HepG2 (cell line): ENCODE measurements around the gene CYP19A1. TPM values are rescaled to one million over a fixed set of nuclear protein-coding genes. Genes with fewer than 3 reads are reported as not detected.

Experiments used
- ATAC-seq: fragments of 200-7000 bp; cut with Tn5 transposase; 3 replicates; pipeline ENCODE4 v1.9.1; 2020; ENCODE audit warnings: mild to moderate bottlenecking, moderate library complexity
- BruUV-seq: library from RNA; stranded (reverse); fragments of 400-500 nt; replicated peaks from 2 replicates; lab custom pipeline; 2021; lab: Mats Ljungman, UMichigan
- CTCF ChIA-PET: fragments of 300-600 bp; formaldehyde crosslinking; extraction: SDS; loops from one replicate; lab custom pipeline; 2021; ENCODE audit warnings: low total read pairs, inconsistent platforms, low intra/inter-chr PET ratio; lab: Yijun Ruan, JAX
- POLR2A ChIA-PET: fragments of 350-600 bp; sonication (Branson Sonifier 250); formaldehyde crosslinking; loops from one replicate; lab custom pipeline; 2020; ENCODE audit warnings: antibody characterized with exemption, inconsistent platforms; lab: Yijun Ruan, JAX
- DNase-seq: peaks from one replicate; pipeline ENCODE4 v3.0.0-alpha.2; 2015; ENCODE audit warnings: low spot score
- FAIRE-seq: peaks from 3 replicates; lab custom pipeline; 2011; peaks lifted over from hg19 to GRCh38; lab: Jason Lieb, UNC
- H2AFZ ChIP-seq: one replicate; pipeline ENCODE4 v1.6.1; 2011; ENCODE audit warnings: low read length, inconsistent platforms
- H3K27ac ChIP-seq: fragments of 300-600 bp; 3 replicates; pipeline ENCODE4 v1.8.0; 2011; ENCODE audit warnings: mixed run types, mild to moderate bottlenecking, mixed read lengths, low read length, inconsistent platforms; ENCODE audit not compliant: insufficient read depth; ENCODE audit errors: extremely low read length
- H3K27me3 ChIP-seq, 2 experiments: fragments of 200-600 bp in 1 of 2; 2 replicates in 1 of 2; 3 replicates in 1 of 2; pipeline versions ENCODE4 v1.6.0 to v1.8.0; 2011; ENCODE audit warnings: low read length in 2 of 2, mild to moderate bottlenecking in 2 of 2, moderate library complexity in 2 of 2, inconsistent platforms in 1 of 2; ENCODE audit not compliant: insufficient read depth in 2 of 2, control insufficient read depth in 1 of 2
- H3K36me3 ChIP-seq, 2 experiments: fragments of 200-600 bp in 1 of 2; replicated peaks in 1 of 2; 2 replicates in 1 of 2; 3 replicates in 1 of 2; pipeline versions ENCODE4 v1.5.1 to v1.8.0; 2011; ENCODE audit warnings: low read length in 2 of 2, inconsistent platforms in 1 of 2; ENCODE audit not compliant: insufficient read depth in 2 of 2, control insufficient read depth in 1 of 2
- H3K4me1 ChIP-seq: 2 replicates; pipeline ENCODE4 v1.5.1; 2012; ENCODE audit warnings: low read length, inconsistent platforms; ENCODE audit not compliant: insufficient read depth
- H3K4me2 ChIP-seq: 2 replicates; pipeline ENCODE4 v1.6.0; 2011; ENCODE audit warnings: low read depth, low read length, inconsistent platforms
- H3K4me3 ChIP-seq, 3 experiments: fragments of 200-600 bp in 1 of 3; sonication (generic), shearing (Covaris generic) in 1 of 3; replicated peaks in 1 of 3; 2 replicates each; pipeline ENCODE4 v1.5.1; 2011 to 2016; ENCODE audit warnings: low read length in 3 of 3, inconsistent platforms in 2 of 3, low read depth in 2 of 3, mild to moderate bottlenecking in 2 of 3, control low read depth in 1 of 3, mixed read lengths in 1 of 3; ENCODE audit not compliant: insufficient read depth in 1 of 3
- H3K79me2 ChIP-seq: one replicate; pipeline ENCODE4 v1.6.1; 2011; ENCODE audit warnings: low read length, inconsistent platforms; ENCODE audit not compliant: insufficient read depth
- H3K9ac ChIP-seq: 2 replicates; pipeline ENCODE4 v1.6.0; 2011; ENCODE audit warnings: mild to moderate bottlenecking, low read depth, low read length, inconsistent platforms; ENCODE audit not compliant: insufficient read depth
- H3K9me3 ChIP-seq: 2 replicates; pipeline ENCODE4 v1.5.1; 2012; ENCODE audit warnings: mild to moderate bottlenecking, low read length
- H4K20me1 ChIP-seq: 2 replicates; pipeline ENCODE4 v1.6.0; 2011; ENCODE audit warnings: inconsistent platforms, mild to moderate bottlenecking, low read length, moderate library complexity; ENCODE audit not compliant: insufficient read depth
- AHR ChIP-seq: IDR thresholded peaks from 2 replicates; pipeline ENCODE4 v1.6.1; 2018; ENCODE audit warnings: missing genetic modification reagents, missing compliant biosample characterization
- CSRNP1 ChIP-seq: sonication (generic); formaldehyde crosslinking; IDR thresholded peaks from 2 replicates; pipeline ENCODE4 v1.8.1; 2023; ENCODE audit warnings: mild to moderate bottlenecking, missing genetic modification reagents
- EED ChIP-seq: sonication (generic); formaldehyde crosslinking; IDR thresholded peaks from 2 replicates; pipeline ENCODE4 v1.5.0; 2020; ENCODE audit warnings: mild to moderate bottlenecking, missing genetic modification reagents
- PLRG1 ChIP-seq: fragments of 450-650 bp; conservative IDR thresholded peaks from 2 replicates; pipeline ENCODE4 v1.6.1; 2016
- RBM22 ChIP-seq: fragments of 200-400 bp; formaldehyde crosslinking; optimal IDR thresholded peaks from 2 replicates; pipeline ENCODE3; 2017; ENCODE audit warnings: mild to moderate bottlenecking, low read length, moderate library complexity
- SNAI1 ChIP-seq: sonication (generic); formaldehyde crosslinking; IDR thresholded peaks from 2 replicates; pipeline ENCODE4 v1.5.0; 2020; ENCODE audit warnings: mild to moderate bottlenecking, missing genetic modification reagents, borderline replicate concordance
- TAF1 ChIP-seq: sonication (generic); formaldehyde crosslinking; IDR thresholded peaks from 2 replicates; pipeline ENCODE4 v1.4.0; 2020; ENCODE audit warnings: missing genetic modification reagents
- YY1 ChIP-seq: IDR thresholded peaks from 2 replicates; pipeline ENCODE4 v1.6.1; 2011; ENCODE audit warnings: low read length, low read depth, moderate library complexity, mild to moderate bottlenecking; ENCODE audit not compliant: insufficient read depth, insufficient replicate concordance
- ZBTB44 ChIP-seq: sonication (generic); formaldehyde crosslinking; IDR thresholded peaks from 2 replicates; pipeline ENCODE4 v1.4.0; 2020; ENCODE audit warnings: missing genetic modification reagents
- ZIK1 ChIP-seq: sonication (generic); formaldehyde crosslinking; IDR thresholded peaks from 2 replicates; pipeline ENCODE4 v1.5.0; 2020; ENCODE audit warnings: mild to moderate bottlenecking, low read depth, missing genetic modification reagents, borderline replicate concordance
- ZNF124 ChIP-seq: sonication (generic); formaldehyde crosslinking; IDR thresholded peaks from 2 replicates; pipeline ENCODE4 v1.4.0; 2020; ENCODE audit warnings: missing genetic modification reagents
- ZNF3 ChIP-seq: IDR thresholded peaks from 2 replicates; pipeline ENCODE4 v1.7.0; 2017; ENCODE audit warnings: inconsistent platforms
- ZNF468 ChIP-seq: sonication (generic); formaldehyde crosslinking; IDR thresholded peaks from 2 replicates; pipeline ENCODE4 v1.8.0; 2022; ENCODE audit warnings: mild to moderate bottlenecking, moderate library complexity, missing genetic modification reagents
- ZSCAN21 ChIP-seq: sonication (generic); formaldehyde crosslinking; IDR thresholded peaks from 2 replicates; pipeline ENCODE4 v1.8.0; 2022; ENCODE audit warnings: mild to moderate bottlenecking, missing genetic modification reagents, moderate library complexity, borderline replicate concordance
- ZZZ3 ChIP-seq: sonication (generic); formaldehyde crosslinking; IDR thresholded peaks from 2 replicates; pipeline ENCODE4 v1.4.0; 2020; ENCODE audit warnings: missing genetic modification reagents, mild to moderate bottlenecking, borderline replicate concordance
- WGBS: methylation state at CpG from one replicate; pipeline ENCODE4 v1.1.6; 2017; ENCODE audit warnings: low lambda C conversion rate; 5-methylcytosine and 5-hydroxymethylcytosine counted together
- in situ Hi-C: cut with HindIII; loops from 2 replicates; pipeline ENCODE4 v1.10.0; 2017; ENCODE audit warnings: low pct_unique_long_range_greater_than_20kb; ENCODE audit not compliant: extremely low pct_ligation_motif_present
- intact Hi-C: fragments of 100-400 bp; cut with micrococcal nuclease; formaldehyde crosslinking; loops from one replicate; pipeline ENCODE4 v1.10.0; 2022; ENCODE audit not compliant: unreplicated experiment
- polyA plus RNA-seq, 8 experiments: library from polyadenylated mRNA; depleted of rRNA in 3 of 8; stranded (reverse) in 7 of 8; unstranded in 1 of 8; fragments of >200 nt; fragmentation: Illumina TruSeq in 4 of 8; extraction: Trizol in 4 of 8; gene quantifications; 2 replicates each; pipeline versions ENCODE4 v1.2.1 to v1.2.3, GENCODE V29; 2011 to 2016; ENCODE audit warnings: low read depth in 4 of 8, missing spikeins in 1 of 8, mixed read lengths in 1 of 8; ENCODE audit not compliant: insufficient read depth in 1 of 8
- total RNA-seq, 5 experiments: library from RNA; depleted of rRNA; stranded (reverse); fragments of >200 nt; fragmentation: Illumina TruSeq; extraction: Trizol; gene quantifications; 2 replicates each; pipeline ENCODE4 v1.2.3, GENCODE V29; 2016; ENCODE audit warnings: low read depth in 1 of 5

Gene CYP19A1
- total and polyA plus RNA-seq, 2 of the 13 experiments (the other 11 are each of a cell fraction or from before 2014, with no cell fraction given), result 10.9 to 23.0 TPM

GRCh38 chr15:51186181-51186705 is 152.2 kb downstream of the CYP19A1 start:
- H3K9me3 ChIP-seq, result no peaks in the 10 kb centered on the region
- ChIA-PET POLR2A (no interaction called here), CTCF (no interaction called here)
- BruUV-seq, result no TSS peak
- FAIRE-seq (no peak), DNase-seq (no peak), ATAC-seq (no peak)
- H3K36me3 ChIP-seq, result no peaks in the 10 kb centered on the region
- intact Hi-C loops (no loop called here), in situ Hi-C loops (no loop called here)
- H3K4me1 ChIP-seq, result peaks cover 20% of the 10 kb centered on the region
- no peak overlapping the region for H3K4me2 ChIP-seq
- H4K20me1 ChIP-seq, result peaks cover 3% of the 10 kb centered on the region; the same call in 1 of the 2 replicates
- H3K27me3 ChIP-seq, result no peaks in the 10 kb centered on the region
- TF ChIP-seq YY1 (no peak), ZNF124 (no peak), ZIK1 (no peak), ZSCAN21 (no peak), RBM22 (no peak), EED (CRISPR knock-in tag) (no peak), ZBTB44 (CRISPR knock-in tag) (no peak), TAF1 (no peak), SNAI1 (no peak), PLRG1 (no peak), ZZZ3 (CRISPR knock-in tag) (no peak), CSRNP1 (CRISPR knock-in tag) (no peak), ZNF3 (CRISPR knock-in tag) (no peak), ZNF468 (CRISPR knock-in tag) (no peak), AHR (no peak)
- 68% methylated on average over 2 of the region's 5 CpGs for WGBS
- no peak overlapping the region for H3K9ac ChIP-seq
- no peaks in the 10 kb centered on the region for H3K79me2 ChIP-seq
- H2AFZ ChIP-seq, result no peak overlapping the region
- H3K27ac ChIP-seq, result no peak overlapping the region
- H3K4me3 ChIP-seq, result no peak overlapping the region
